GM19240 (cell line): ENCODE results near the gene ITPRIPL1.
"Not testable (repeated sequence)": the region's sequence is repeated elsewhere in the genome, so short reads cannot be mapped to it uniquely, and the experiment has no call there.

ENCODE experiments used
- DNase-seq: peaks from one replicate; pipeline ENCODE4 v3.0.0; 2011; ENCODE audit warnings: low spot score; ENCODE audit not compliant: insufficient read length

Gene ITPRIPL1

DNA sequence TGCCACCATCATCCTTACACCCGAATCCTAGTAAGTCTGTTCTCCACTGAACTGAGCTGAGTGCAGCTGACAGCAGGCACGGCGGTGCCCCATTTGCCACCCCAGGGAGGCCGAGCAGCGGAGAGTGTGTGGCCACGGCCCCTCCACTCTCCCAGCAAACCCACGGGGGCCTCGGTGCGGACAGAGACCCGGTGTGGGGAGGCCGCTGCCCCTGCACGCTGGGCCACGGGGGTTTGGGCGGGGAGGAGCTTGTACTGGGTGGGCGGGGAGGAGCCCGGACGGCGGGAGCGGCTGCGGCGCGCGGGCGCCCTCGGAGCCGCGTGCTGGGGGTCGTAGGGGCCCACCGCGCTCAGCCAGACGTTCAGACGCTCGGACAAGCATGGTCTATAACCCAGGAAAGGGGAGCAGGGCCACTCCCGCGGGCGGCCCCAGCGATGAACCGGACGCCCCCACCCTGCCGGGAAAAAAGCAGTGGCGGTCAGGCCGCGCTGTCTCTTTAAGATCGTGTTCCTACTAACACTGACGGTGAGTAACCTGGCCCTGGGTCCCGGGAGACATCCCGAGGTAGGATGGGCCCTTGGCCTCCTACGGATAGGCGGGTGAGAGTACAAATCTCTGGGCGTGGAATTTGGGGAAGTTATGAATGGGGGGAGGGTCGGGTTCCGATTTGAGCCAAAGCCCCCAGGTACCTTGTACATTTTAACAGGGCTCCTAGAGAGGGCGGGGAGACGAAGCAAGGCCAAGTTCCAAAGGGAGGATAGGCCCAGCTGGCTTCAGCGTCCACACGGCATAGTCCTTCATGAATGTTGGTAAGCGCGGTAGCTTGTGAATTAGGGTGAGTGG is at the start of gene ITPRIPL1:
TSS of gene ITPRIPL1 (plus strand) at position 277 of the 843 bp plus-strand sequence. CDS start at position 800, 523 bp downstream.
- DNase-seq, result no peak

- DNase-seq, result no peak
Measured at GRCh38 chr2:96276787-96277499, 48.2 kb upstream of the ITPRIPL1 start.

GRCh38 chr2:96287273-96287856 is 37.8 kb upstream of the ITPRIPL1 start:
- no peak for DNase-seq

GRCh38 chr2:96291751-96292150 is 33.4 kb upstream of the ITPRIPL1 start:
- DNase-seq, result no peak

DNA sequence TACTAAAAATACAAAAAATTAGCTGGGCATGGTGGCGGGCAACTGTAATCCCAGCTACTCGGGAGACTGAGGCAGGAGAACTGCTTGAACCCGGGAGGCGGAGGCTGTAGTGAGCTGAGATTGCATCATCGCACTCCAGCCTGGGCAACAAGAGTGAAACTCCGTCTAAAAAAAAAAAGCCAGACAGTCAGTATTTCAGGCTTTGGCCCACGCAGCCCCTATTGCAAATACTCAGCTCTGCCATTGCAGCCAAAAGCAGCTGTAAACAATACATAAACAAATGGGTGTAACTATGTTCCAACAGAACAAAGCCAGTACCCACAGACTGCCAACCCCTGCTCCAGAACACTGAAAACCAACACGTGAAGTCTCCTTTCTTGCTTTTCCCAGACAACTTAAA is 30.8 kb upstream of the ITPRIPL1 start:
- DNase-seq, result not testable (repeated sequence)

DNA sequence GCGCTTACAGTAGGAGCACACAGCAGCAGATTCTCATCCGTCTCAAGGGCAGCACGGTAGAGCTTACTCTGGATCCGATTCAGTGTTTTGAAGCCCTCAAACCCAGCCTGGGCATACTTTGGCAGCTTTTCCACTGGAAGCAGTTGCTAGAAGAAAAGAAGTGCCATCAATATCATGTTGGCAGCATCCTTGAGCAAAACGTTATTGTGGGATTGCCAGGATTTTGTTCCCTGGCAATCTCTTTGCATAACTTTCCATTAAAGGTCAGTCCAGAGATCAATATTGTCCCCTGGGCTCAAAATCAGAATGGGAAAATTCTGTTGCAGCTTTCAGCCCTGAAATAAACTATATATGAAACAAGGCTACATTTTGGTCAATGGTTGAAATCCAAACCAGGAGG is 28.2 kb upstream of the ITPRIPL1 start:
- no peak for DNase-seq

DNA sequence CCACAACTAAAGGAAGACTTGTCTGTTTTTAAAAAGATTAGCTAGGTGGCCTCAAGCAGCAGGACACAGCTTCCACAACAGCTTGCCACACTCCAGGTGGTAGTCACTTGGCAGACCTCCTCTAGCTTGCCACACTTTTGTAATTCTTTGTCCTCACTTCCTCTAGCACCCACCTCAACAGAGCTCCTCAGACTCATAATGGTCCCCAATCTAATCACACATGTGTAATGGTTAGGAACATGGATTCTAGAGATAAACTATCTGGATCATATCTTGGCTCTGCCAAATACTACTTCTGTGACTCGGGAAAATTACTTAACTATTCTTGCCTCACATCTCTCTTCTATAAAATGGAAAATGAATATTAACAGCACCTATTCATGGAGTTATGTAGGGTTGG is 23.3 kb upstream of the ITPRIPL1 start:
- DNase-seq, result no peak

DNA sequence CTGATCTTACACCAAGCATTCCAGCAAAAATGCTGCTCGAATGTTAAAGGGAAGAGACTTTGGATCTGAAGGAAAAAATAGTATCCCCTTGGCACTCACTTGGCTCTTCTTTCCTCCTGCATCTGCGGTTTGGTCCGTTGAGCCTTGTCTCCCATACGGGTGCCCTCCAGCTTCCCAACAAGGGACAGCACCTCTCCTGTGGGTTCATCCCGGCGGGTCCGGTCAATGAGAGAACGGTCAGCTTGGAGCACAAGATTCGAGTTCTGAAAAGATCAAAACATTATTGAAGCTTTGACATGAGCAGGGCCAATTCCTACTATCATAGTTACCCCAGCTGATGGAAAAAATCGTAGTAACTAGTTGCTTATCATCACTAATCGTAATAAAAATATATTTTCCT is 20.5 kb upstream of the ITPRIPL1 start:
- no peak for DNase-seq

DNA sequence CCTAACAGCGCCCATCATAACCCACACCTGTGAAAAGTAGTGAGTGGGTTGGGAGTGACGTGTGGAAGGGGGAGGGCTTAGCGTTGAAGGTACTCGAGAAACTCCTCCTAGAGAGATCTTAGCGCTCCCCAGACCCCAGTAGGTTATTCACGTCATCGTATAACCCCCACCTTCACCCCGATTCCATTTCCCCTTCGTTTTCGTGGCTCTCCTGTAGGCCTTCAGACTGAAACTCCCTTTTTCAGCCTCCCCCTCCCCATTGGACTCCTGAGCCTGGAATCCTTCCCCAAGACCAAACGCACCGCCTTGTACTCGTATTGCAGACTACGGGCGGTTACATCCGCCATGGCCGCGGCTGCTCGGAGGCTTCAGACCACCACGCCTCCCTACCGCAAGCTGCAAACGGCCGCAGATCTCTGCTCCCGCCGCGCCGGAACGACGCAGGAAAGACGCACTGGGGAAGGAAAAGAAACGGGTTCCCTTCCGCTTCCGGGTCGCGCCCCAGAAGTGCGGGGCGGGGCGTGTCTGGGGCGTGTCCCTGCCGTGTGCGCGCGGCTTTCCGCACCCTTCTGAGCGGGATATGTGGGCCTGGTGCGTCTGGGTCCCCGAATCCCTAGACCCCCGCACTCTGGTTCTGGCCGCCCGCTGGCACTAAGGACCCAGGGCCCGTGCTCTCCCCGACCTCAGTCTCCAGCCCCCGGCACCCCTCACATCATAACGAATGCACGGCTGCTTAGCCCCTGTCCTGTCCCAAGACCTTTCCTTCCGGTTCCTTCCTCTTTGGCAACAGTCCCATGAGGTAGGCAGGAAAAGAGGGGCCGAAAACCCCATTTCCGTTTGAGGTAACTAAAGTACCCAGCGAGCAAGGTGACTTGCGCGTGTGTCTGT is 19.8 kb upstream of the ITPRIPL1 start, which contains the start of gene SNRNP200:
TSS of gene SNRNP200 (minus strand) at position 456 of the 888 bp plus-strand sequence. CDS start at position 347, 109 bp downstream.
- DNase-seq, result peak; percentile 71

- DNase-seq, result no peak
Measured at GRCh38 chr2:96305979-96306308, 19.2 kb upstream of the ITPRIPL1 start.

DNA sequence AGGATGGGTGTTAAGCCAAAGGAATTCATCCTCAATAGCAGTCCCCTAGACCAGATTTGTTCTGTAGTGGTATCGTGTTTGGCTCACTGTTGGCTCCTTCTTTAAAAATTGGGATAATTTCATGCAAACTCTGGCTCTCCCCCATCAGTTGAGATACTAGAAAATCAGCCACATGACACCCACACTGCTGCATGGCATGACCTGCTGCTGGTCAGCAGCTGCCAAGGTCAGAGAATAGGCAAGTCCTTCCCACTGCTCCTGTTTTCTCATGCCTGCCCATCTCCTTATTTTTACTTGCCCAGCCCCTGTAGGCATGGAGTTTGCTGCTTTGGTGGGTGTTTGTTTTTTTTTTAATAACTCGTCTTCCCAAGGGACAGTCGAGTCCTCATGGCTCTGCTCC is 18.7 kb upstream of the ITPRIPL1 start:
- DNase-seq, result no peak

GRCh38 chr2:96308248-96308647 is 16.9 kb upstream of the ITPRIPL1 start:
- no peak for DNase-seq

- no peak for DNase-seq
Measured at GRCh38 chr2:96315005-96315399, 10.1 kb upstream of the ITPRIPL1 start.

DNA sequence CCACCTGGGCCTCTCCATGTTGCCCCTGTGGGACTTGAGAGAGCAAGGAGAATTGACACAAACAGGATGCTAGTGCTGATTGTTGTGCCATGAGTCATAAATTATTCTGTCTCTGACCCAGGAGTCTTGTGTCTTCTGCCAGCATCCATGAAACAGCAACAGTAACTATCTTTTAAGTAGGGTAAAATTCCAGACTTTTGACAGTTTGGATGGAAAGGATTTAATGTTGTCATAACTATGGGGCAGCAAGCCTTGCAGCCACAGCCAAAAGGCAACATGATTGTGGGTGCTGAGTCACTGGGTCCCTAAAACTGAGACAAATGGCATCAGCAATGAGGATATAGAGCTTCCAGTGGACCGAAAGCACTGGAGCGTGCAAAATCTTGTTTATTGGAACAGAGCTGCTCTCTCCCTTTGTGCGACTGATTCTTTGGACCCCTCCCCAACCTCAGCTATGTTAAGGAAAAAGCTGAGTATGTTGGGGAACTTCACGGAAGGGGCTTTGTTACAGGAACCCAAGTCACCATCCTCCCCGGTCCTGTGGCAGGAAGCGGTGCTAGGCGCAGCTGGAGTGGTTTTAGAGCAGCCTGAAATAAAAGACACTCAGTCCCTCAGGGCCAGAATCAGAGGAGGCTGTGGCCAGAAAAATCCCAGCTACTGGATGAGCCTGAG is 9.6 kb upstream of the ITPRIPL1 start:
- no peak for DNase-seq

DNA sequence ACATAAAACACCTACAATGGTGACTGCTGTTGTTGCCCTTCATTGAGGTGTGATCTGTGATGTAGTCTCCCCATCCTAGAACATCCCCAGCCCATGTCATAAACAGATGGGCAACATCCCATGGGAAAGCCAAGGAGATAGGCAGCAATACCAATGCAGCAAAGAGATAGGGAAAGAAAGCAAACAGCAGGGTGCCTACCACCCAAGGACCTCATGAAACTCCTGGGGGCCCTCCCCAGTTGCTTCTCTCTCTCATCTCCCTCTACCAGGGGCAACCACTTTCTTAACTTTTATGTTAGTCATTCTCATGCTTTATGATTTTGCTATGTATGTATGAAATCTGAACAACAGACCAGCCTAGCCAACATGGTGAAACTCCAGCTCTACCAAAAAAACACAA is 8.1 kb upstream of the ITPRIPL1 start:
- DNase-seq, result no peak

- no peak for DNase-seq
Measured at GRCh38 chr2:96317584-96317997, 7.5 kb upstream of the ITPRIPL1 start.

DNA sequence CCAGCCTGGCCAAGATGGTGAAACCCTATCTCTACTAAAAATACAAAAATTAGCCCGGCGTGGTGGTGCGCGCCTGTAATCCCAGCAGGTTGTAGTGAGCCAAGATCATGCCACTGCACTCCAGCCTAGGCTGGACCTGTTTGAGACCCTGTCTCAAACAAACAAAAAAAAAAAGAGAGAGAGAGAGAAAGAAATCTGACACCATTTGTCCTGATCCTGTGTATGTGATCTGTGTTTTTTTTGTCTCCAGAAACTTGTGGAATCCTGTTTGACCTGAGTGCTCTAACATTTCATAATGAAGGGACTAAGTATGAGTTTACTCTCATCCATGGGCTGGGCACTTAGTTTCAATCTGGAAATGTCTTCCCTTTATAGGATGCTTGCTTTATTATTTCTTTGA is 6.4 kb upstream of the ITPRIPL1 start:
- DNase-seq, result no peak

DNA sequence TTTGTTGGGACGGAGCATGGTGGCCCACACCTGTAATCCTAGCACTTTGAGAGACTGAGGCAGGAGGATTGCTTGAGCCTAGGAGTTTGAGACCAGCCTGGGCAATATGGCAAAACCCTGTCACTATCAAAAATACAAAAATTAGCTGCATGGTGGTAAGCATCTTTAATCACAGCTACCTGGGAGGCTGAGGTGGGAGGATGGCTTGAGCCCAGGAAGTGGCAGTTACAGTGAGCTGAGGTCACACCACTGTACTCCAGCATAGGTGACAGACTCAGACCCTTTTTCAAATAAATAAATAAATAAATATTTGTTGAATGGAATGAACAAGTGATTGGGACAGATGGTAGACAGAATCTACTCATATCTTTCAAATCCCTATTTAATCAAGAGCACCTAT is 5.7 kb upstream of the ITPRIPL1 start:
- no peak for DNase-seq

DNA sequence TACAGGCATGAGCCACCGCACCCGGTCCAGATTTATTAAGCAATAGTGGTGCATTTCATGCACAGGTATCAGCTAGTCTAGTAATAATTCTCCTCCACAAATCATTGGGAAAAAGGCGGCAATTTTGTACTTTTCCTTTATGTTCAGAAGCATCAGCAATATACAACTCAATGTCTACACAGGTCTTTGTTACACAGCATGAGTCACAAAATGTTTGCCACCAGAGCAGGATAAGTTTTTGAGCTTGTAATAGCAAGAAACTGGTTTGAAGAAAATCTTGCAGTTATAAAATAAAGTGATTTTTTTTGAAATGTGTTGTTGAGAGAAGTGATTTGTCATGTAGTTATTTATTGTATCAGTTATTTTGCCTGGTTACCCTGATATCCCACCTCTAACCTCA is 4.8 kb upstream of the ITPRIPL1 start:
- no peak for DNase-seq

DNA sequence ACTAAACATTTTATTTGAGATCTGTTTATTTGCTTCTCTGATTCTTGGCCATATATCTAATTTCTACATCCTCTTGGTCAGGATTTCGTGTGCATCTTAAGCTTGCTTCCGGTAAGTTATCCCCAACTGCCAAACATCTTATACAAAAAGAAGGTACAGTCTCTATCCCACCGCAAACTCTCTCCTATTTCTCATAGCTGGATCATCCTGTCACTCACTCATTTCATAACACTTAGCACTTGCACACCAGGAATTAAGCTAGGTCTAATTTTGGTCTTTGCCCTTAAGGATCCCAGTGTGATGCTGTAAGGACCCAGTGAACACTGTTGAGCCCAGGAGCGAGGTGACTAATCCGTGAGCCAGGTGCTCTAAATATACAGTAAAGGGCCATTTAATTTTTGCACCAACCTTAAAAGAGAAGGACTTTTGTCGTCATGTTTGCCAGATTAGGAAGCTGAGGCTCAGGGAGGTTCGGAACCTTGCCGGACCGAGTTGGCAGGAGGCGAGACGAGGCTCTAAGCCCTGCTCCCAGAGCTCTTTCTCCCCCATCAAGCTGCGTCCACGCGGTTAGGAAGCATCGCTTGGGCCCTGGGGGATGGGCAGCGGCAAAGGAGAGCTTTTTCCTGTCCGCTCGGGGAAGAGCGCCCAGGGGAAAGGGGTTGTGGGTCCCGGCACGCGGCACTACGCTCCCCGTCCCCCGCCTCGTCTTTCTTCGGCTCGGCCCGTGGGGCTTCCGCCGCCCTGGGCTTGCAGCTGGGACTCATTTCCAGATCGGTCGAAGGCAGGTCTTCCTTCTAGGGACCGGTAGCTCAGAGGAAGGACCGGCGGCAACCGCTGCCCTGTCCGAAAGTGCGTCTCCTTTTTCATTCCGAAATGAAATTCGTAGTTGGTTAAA is 4.1 kb upstream of the ITPRIPL1 start:
- no peak for DNase-seq
